Peyer's patch (tissue), 4 donors: ENCODE results near the gene SERGEF.

ENCODE experiments used
- CTCF ChIP-seq, 6 experiments: fragments of 450-650 bp in 4 of 6; fragments of 200-600 bp in 2 of 6; sonication (generic) in 1 of 6; IDR thresholded peaks; one replicate each; pipeline ENCODE4 v1.5.1; 2017 to 2019; ENCODE audit warnings: antibody characterized with exemption in 6 of 6, mild to moderate bottlenecking in 3 of 6, moderate library complexity in 1 of 6
- POLR2A ChIP-seq, 2 donors: fragments of 450-650 bp; IDR thresholded peaks; one replicate each; pipeline ENCODE4 v1.5.1; 2017; ENCODE audit warnings: antibody characterized with exemption in 2 of 2, mild to moderate bottlenecking in 2 of 2, moderate library complexity in 2 of 2

- TF ChIP-seq CTCF (IDR thresholded peaks at IDR 0.05) (no peak), POLR2A (IDR thresholded peaks at IDR 0.05) (no peak)
These were observed 125.1 kb downstream of the SERGEF start for GRCh38 chr11:17887779-17888178.
